HG03045 (cell line): ENCODE measurements around the gene STOX2.

Experiments used
- ATAC-seq: cut with Tn5 transposase; IDR thresholded peaks from one replicate; pipeline ENCODE4 v1.9.1; 2021; ENCODE audit warnings: mild to moderate bottlenecking, moderate library complexity; ENCODE audit not compliant: unreplicated experiment

The STOX2 gene

DNA sequence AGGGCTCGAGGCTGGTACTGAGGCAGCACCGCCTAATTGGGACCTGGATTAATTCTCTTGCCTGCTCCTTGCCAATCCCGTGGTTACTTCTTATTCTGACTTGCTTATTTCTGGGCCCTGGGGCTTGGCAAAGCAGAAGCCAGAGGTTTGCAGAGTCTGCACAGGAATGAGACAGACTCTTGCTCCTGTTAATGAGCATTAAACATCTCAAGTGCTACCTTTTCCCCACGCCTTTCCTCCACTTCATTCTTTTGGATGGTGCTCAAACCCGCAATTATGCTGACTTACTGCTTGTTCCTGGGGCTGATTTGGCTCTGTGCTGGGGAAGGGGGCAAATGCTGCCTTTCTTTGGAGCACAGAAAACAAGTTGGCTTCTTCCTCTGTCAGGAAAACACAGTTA, 16.5 kb upstream of the STOX2 start:
- ATAC-seq: no peak

DNA sequence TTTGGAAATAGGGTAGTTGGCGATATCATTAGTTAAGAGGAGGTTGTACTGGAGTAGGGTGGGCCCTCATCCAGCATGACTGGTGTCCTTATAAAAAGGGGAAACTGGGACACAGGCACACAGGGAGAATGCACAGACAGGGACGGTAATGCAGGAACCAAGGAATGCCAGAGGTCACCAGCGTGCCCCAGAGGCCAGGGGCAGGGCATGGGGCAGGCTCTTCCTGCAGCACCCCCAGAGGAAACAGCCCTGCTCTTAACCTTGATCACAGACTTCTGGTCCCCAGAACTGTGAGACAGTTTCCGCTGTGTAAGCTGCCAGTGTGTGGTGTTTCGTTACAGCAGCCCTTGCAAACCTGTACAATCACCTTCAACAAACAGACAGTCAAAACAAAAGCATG, 15.9 kb upstream of the STOX2 start:
- no peak for ATAC-seq

DNA sequence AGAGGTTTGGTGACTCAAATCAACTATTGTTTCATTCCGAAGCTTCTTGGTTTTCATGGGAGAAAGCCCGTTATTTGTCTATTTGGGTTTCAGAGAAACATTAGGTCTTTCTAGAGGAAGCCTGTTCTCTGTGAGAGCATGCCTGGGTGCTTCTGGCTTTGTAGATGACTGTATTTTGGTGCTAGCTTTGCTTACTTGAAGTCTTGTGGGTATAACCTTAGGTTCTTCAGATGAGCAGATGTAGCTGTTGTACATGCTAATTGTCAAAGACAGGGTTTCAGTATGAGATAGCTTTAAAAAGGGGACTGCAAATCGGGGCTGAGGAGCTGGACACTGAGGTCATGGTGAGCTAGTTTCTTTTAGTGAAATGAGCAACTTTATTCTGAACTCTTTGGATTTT, 7.9 kb upstream of the STOX2 start:
- ATAC-seq: no peak

DNA sequence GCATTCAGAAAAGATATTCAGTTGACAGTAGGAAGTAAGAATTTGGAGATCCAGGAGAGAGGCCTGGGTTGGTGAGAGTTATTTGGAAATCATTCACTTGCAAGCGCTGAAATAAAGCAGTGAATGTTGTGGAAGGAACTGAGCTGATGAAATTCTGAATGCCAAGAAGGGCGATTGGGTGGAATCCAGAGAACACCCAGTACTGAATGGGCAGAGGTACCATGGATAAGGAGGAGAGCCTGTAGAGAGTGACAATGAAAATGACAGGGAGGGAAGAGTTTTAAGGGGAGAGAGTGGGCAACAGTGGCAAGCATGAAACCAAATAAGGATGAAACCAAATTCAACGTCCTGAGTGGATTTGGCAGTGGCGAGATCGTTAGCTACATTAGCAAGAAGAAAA, 6.7 kb upstream of the STOX2 start:
- no peak for ATAC-seq

DNA sequence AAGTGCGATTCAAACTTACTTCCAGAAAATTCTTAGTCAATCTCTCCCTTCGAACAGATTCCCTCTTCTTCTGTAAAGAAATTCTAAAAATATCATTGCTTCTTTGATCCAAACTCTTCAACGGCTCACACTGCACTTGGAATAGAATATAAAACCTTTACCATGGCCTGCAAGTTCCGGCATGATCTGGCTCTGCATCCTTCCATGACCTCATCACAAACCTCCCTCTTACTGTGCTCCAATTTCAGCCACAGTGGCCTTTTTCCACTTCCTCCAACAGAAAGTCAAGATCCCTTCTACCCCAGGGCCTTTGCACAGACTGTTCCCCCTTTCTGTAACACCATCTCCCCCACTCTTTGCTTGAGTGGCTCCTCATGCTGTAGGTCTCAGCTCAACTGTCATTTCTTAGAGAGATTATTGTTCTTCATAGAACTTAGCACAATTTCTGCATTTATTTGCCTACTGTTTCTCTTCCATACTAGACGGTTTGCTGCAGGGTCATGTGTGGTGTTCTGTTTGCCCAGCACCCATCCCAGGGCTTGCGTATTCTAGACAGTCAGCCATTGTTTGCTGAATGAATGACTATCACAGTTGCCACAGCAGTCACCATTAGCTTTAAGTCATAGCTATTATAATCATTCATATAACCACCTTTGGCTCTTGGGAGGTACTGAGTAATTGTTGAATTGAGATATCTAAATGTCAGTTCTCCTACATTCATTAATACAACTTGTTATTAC, 1.9 kb upstream of the STOX2 start:
- no peak for ATAC-seq

DNA sequence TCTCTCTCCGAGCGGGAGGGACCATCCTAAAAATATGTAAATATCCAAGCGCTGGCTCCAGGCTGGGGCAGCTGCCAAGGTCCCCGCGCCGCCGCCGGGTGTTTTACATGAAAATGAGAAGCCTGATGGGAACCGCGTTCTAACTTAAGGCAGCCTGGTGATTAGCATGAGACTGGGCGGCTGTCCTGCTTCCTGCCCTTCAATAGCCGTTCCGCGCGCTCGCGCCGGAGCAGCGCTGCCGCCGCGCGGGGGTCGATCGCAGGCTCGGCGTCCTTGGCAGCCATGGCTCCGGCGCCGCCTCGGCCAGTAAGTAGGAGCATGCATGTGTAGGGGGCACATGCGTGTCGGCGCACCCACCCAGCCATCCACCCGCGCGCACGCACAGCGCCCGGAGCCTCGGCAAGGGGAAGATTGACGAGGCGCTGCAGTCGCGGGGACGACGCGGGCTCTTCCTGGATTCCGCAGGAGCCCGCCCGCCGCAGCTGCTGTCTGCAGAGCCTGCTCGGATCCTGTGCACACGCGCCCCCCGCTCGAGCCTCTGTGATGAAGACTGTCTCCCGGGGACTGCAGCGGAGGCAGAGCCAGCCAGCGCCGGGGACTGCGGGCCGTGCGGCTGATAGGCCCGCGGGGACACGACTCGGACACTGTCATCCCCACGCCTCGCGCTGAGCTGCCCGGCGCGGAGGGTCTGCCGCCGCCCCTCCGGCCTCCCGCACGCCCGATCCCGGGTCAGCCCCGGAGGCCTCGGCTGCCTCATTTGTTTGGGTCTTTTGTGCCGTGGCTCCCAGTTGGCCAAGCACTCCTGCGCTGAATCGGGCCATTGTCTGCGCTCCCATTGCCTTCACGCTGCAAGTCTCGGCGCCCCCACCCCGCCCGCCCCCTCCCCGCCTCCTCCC, 734 bp downstream of the STOX2 start:
- no peak for ATAC-seq

DNA sequence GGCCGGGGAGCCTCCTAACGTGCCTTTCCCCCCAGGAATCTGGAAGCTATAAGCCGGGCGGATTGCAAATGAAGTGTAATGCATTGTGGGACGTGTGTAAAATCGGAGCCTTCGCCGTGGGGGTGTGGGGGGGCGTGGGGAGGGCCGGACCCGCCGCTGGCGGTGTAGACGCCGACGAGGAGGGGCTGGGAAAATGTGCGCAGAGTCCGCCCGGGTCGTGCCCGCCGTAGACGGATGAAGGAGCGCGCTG, 1.3 kb downstream of the STOX2 start:
- no peak for ATAC-seq

DNA sequence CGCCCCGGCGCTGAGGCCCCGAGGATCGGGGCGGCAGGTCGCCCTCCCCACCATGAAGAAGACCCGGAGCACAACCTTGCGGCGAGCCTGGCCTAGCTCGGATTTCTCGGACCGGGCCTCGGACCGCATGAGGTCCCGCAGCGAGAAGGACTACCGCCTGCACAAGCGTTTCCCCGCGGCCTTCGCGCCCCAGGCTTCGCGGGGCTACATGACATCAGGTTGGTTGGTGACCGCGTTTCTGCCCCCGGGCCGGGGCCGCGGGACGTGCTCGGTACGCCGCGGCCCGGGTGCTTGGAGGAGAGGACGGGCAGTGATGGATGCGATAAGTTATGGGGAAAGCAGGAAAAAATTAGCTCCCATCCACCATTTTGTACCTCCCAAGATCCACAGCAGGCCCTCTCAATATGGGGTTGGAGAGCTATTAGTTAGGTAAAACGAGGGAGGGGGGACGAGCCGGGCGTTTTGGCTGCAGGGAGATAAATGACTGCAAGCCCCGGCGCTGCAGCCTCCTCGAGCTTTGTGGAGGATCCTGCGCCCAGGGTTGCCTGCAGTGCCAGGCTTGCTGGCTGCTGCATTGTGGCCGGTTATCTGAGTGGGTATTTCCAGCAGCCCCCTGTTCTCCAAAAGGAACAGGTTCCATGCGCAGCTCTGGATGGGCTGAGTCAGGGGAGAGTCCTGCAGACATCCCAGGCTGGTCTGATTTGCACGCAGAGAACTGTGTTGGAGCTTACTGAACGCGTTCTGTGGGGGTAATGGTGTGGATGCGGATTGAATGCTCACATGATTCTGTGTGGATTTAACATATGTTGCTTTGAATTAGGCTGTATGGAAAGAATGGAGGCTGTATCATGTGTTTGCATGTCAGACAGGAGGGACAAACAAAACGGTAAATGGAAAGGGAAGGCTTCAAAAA, 1.9 kb downstream of the STOX2 start:
- no peak for ATAC-seq

DNA sequence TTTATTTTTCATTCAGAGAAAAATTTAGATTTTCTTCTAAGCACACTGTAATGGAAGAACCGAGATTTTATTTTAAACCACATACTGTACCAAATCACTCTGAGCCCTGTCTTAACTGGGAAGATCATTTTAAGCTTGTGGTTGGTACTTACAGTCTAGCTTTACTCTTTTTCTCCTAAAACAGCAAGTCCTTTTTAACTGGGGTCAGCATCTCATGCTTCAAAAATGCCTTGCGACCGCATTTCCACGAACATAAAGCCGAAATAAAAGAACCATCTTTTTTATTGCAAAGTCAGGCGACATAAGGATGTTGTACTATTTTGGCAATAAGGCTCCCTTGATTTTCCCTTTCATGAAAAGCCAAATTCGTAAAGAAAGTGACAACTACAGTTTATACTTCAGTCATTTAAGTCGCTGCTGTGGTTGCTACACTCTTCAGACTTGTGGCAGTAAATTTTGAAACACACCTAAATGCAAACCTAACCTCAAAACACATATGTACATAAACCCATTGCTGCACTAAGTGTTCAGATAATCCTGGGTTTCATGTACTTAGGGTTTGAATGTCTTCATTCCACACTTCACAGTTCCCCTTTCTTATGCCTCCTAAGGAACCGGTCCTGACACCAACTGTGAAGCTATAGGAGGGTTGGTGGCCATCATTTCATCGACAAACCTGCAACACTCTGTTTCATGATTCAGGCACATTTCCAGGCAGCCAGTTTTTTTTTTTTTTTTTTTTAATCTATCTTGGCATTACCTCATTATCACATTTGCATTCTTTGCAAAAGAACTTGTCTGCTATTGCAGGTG, 3.0 kb downstream of the STOX2 start:
- ATAC-seq: no peak

DNA sequence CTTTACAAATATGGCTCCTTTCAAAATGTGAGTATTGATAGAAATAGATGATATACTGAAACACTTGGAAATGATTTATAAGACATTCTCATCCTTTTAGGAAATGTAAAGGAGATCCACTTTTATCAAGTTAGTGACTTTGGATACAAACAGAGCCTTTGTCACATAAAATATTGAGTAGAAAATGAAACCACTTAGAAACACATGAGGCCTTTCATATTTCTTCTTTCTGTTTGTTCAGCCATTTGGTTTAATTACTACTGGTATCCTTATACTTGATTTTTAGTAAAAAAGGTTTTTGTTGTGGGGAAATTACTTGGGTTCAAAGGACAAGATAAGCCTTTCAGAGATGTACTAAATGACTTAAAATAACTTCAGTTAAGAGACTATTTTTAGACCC, 4.1 kb downstream of the STOX2 start:
- ATAC-seq: no peak

DNA sequence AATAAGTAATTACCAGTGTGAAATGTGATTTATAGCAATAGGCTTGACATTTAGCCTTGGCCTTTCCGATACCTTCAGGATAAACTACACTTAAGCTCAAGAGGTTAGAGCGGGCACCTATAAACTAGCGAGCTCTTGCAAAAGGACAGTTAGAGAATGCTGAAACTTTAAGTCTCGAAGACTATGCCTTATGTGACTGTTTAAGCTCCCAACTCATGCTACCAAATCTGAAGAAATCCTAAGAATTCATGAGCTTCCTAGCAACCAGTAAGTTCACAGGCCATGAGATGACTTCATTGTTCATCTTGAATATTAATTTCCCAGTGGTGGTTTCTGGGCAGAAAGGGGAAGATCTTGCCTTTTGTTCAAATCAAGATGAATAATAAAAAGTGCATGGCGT, 4.7 kb downstream of the STOX2 start:
- no peak for ATAC-seq

DNA sequence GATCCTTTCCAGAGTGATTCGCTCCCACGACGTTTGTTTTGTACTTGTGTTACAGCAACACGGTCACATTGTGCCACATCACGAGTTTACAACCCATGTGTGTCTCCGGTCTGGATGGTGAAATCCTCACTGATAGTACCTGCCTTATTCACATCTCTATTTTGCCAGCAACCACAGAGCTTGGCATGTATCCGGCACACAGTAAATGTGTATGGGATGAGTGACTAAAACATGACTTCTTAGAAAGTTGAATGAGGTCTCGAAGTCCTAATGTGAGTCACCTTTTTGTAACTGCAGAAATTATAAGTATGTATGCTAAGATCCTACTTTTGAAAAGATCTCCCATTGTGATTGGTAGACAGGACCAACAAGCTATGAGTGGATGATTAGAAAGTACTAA, 7.5 kb downstream of the STOX2 start:
- ATAC-seq: no peak

DNA sequence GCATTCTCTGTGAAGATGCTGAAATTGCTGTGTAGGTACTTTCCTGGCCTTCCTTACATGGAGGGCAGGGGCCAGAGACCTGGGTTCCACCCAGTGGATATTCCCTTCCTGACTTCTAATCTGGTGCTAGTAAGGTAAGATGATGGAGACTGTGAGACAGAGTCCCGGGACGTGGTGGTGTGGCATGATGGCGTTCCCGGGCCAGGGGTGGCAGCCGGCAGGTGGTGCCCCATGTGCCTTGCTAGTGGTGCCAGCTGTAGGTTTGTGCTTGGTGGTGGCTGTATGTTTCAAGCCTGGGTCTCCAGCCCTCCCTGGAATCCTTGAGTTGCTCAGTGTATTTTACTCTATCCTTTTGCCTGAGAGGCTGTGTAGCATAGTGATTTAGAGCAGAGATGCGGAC, 10.9 kb downstream of the STOX2 start:
- no peak for ATAC-seq

DNA sequence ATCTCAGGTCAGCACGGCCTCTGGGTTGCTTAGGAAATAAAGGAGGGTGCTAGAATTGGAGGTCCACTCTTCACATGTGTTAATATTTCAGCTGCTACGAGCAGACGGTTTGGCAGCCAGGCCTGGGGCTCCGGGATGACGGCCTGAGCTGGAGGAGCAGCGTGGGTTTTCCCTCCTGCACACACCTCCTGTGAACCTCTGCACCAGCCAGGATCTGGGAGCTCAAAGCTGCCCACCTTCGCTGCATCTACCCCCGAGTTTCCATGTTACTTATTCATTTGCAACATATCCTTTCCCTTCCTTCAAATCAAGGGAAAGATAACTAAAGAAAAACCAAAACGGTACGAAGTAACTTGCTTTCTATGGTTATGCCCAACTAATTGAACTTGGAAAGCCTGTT, 13.6 kb downstream of the STOX2 start:
- no peak for ATAC-seq

DNA sequence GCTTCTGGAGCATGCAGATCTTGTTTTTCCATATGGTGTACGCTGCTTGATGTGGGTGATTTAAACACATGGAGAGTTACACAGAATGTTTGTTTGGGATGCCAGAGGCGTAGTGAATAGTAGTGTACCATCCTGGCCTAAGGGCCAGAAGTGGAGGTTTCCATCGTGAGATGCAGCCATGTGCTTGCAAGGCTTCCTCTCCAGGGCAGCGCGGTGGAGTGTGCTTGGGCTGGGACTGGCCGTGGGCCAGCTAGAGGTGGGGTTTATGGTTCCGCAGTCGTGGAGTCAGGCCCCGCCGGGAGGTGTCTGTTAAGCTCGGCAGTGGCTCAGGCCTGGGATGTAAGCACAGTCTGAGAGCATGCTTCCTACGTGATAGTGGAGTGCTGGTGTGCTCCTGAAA, 14.0 kb downstream of the STOX2 start:
- no peak for ATAC-seq

DNA sequence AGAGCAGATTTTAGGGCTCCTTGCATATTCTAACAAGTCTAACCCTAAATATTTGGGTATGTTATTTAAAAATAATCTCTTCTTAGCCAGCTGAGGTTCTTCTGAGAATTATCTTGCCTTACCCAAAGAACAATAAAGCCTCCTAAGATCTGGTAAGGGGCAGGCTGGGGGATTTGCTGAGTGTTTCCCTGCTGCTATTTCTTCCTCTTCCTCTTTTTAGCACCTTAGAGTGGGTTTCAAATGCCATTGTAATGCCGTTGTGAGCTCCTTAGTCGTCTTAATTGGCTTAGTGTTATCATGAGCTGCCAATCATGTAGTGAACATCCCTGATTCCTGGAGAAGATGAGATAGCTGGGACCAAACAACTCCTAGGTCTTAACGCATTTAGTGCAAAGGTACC, 15.4 kb downstream of the STOX2 start:
- ATAC-seq: no peak

DNA sequence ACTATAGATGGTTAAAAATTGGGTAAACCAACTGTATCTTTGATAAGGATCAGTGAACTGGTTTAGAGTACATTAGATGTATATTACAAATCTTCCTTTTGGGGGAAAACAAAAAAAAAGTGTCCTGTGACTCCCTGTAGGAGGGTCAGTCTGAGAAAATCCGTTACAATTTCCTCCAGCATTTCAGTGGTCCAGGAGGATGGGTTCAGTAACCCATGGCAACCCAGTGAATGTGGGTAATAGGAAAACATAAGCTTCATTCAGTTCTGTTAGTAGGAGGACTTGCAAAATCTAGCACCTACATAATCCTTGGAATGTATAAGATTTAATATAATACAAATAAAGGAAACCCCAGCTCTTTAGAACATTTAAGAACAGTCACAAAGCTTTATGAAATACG, 16.2 kb downstream of the STOX2 start:
- no peak for ATAC-seq

DNA sequence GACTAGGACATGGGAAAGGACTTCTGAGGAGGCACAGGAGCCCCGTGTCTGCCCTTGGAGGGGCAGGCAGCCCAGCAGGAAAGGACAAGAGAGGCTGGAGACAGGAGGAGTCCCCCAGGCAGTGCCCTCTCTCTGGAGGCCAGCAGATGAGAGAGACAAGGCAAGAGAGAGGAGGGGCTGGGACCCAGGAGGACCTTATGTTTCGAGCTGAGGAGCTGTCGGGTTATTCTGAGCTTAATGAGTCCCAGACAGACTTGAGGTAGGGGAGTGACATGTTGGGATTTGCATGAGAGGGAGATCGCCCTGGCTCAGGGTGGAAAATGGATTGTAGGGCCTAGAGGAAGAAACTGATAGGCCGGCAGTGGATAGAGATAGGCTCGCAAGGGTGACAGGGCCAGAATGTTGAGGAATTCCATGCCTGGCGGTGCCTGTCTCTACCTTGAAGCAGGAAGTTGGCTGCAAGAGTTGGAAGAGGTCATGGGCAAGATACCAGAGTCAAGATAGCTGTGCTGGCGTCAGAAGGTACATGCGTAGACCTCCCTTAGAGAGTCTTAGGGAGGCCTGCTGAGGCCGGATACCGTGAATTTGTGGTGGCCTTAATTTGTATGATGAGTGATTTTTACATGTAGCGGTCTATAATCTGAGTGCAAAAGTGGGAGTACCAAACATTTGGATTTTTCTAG, 19.4 kb downstream of the STOX2 start:
- no peak for ATAC-seq

DNA sequence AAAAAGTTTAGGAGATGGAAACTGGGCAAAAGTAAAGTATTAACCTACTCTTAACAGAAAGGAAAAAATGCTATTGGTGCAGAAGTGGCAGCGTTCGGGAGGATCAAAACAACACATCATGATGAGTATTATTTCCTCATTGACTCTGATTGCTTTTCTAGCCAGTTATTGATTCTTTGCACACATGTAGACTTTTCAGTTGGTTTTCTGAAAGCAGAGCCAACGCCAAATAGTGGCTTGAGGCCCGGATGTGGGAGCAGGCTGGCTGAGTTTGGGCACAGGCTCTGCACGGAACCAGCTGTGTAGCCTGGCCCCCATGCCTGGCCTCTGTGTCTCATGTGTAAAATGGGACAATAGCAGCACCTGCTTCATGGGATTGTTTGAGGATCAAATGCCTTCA, 21.8 kb downstream of the STOX2 start:
- ATAC-seq: no peak

DNA sequence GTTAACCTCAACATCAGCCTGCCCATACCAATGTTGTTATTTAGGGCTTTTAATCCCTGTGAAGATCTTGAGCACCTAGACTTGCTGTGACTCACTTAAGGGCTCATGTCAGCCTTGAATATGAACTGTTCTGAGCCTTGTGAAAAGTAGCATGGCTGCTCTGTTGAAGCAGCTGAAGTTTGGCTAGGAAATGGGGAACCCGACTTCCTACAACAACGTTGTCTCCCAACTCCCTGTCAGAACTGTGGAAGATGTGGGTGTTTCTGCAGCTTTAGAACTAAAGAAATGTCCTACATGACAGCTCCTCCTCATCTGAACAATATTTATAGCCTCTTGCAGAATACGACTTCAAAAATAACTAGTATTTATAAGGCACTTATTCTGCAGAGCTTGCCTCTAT, 27.5 kb downstream of the STOX2 start:
- no peak for ATAC-seq
